ENCODE results near the gene CCDC43. TPM values are rescaled to one million over a fixed set of nuclear protein-coding genes. Genes with fewer than 3 reads are reported as not detected.
"Not testable (repeated sequence)": the region's sequence is repeated elsewhere in the genome, so short reads cannot be mapped to it uniquely, and the experiment has no call there.

Gene CCDC43
- 10 to 100 TPM; 22.0 to 22.8 TPM for total RNA-seq

GRCh38 chr17:44689477-44690217, at the start of gene CCDC43:
Gene CCDC43, minus strand, starts transcription at chr17:44689776. Its CDS starts 23 bp downstream, at chr17:44689753.
- Mint-ChIP-seq H3K36me3 (ENCODE audit: low read depth) (peaks cover 18% of the 10 kb centered on the region), H3K27ac (peak within 1 kb of the TSS; percentile 91), H3K9me3 (no peaks in the 10 kb centered on the region), H3K4me1 (peaks cover 32% of the 10 kb centered on the region), H3K4me3 (peak within 1 kb of the TSS; percentile 97), H3K27me3 (no peaks in the 10 kb centered on the region)
- peak; percentile 93 for DNase-seq
- ChIA-PET CTCF (interaction anchor here (0.6 to 2.4 kb wide), 6 partner anchors 11 to 326 kb away, joined by 3 to 13 read pairs (median 3); partner anchors contain the start of genes DBF4B and FAM171A2), POLR2A (interaction anchor here (0.8 to 5.4 kb wide), 8 partner anchors 9 to 720 kb away, joined by 3 to 45 read pairs (median 3); partner anchors contain the start of genes DBF4B and NMT1)

GRCh38 chr17:44738214-44738906, 48.8 kb upstream of the CCDC43 start:
- Mint-ChIP-seq H3K9me3 (no peaks in the 10 kb centered on the region), H3K27ac (no peak overlapping the region), H3K4me1 (no peaks in the 10 kb centered on the region), H3K27me3 (no peaks in the 10 kb centered on the region), H3K4me3 (no peak overlapping the region), H3K36me3 (ENCODE audit: low read depth) (peaks cover 40% of the 10 kb centered on the region)
- ChIA-PET CTCF (interaction anchor here (0.6 to 1.5 kb wide), 2 partner anchors 40 to 67 kb away, joined by 3 read pairs; no protein-coding TSS in a partner anchor), POLR2A (no interaction called here)
- DNase-seq = no peak

- H3K4me3 Mint-ChIP-seq = no peak overlapping the region
- ChIA-PET POLR2A (no interaction called here), CTCF (interaction anchor here (0.6 kb wide), 1 partner anchor 583 kb away, joined by 3 read pairs; no protein-coding TSS in a partner anchor)
- DNase-seq = no peak
- H3K27me3 Mint-ChIP-seq = no peaks in the 10 kb centered on the region
- no peaks in the 10 kb centered on the region for H3K9me3 Mint-ChIP-seq
- no peaks in the 10 kb centered on the region for H3K4me1 Mint-ChIP-seq
- peaks cover 37% of the 10 kb centered on the region for H3K36me3 Mint-ChIP-seq (ENCODE audit: low read depth)
- H3K27ac Mint-ChIP-seq = no peak overlapping the region
Observed at GRCh38 chr17:44736551-44737240, 47.1 kb upstream of the CCDC43 start.

GRCh38 chr17:44734272-44734671, 44.7 kb upstream of the CCDC43 start:
- H3K27me3 Mint-ChIP-seq = no peaks in the 10 kb centered on the region
- no peaks in the 10 kb centered on the region for H3K9me3 Mint-ChIP-seq

GRCh38 chr17:44733753-44734152, 44.2 kb upstream of the CCDC43 start:
- DNase-seq = no peak
- Mint-ChIP-seq H3K9me3 (no peaks in the 10 kb centered on the region), H3K4me1 (no peaks in the 10 kb centered on the region), H3K36me3 (ENCODE audit: low read depth) (peaks cover 44% of the 10 kb centered on the region), H3K27me3 (no peaks in the 10 kb centered on the region), H3K4me3 (no peak overlapping the region), H3K27ac (no peak overlapping the region)
- POLR2A ChIA-PET = no interaction called here
- CTCF ChIA-PET = interaction anchor here (1.0 kb wide), 1 partner anchor 13 kb away, joined by 3 read pairs; no protein-coding TSS in a partner anchor

More at GRCh38 chr17:44734272-44734671, 44.7 kb upstream of the CCDC43 start:
- H3K4me1 Mint-ChIP-seq = no peaks in the 10 kb centered on the region
- no peak for DNase-seq
- H3K36me3 Mint-ChIP-seq (ENCODE audit: low read depth) = peaks cover 44% of the 10 kb centered on the region
- ChIA-PET POLR2A (no interaction called here), CTCF (interaction anchor here (1.0 kb wide), 1 partner anchor 13 kb away, joined by 3 read pairs; no protein-coding TSS in a partner anchor)
- H3K4me3 Mint-ChIP-seq = no peak overlapping the region
- no peak overlapping the region for H3K27ac Mint-ChIP-seq

- H3K27me3 Mint-ChIP-seq, H3K4me3 Mint-ChIP-seq, H3K27ac Mint-ChIP-seq, CTCF ChIA-PET, H3K9me3 Mint-ChIP-seq, H3K4me1 Mint-ChIP-seq, DNase-seq, POLR2A ChIA-PET: not testable (repeated sequence)
- peaks cover 32% of the 10 kb centered on the region for H3K36me3 Mint-ChIP-seq (ENCODE audit: low read depth)
Observed at GRCh38 chr17:44726121-44726520, 36.5 kb upstream of the CCDC43 start.

GRCh38 chr17:44722254-44722653, 32.7 kb upstream of the CCDC43 start:
- no peak for DNase-seq
- Mint-ChIP-seq H3K9me3 (no peaks in the 10 kb centered on the region), H3K36me3 (ENCODE audit: low read depth) (peaks cover 34% of the 10 kb centered on the region), H3K4me1 (no peaks in the 10 kb centered on the region), H3K27me3 (no peaks in the 10 kb centered on the region), H3K4me3 (no peak overlapping the region), H3K27ac (no peak overlapping the region)
- ChIA-PET CTCF (no interaction called here), POLR2A (no interaction called here)

- Mint-ChIP-seq H3K36me3 (ENCODE audit: low read depth) (peaks cover 38% of the 10 kb centered on the region), H3K4me3 (no peak overlapping the region), H3K27me3 (no peaks in the 10 kb centered on the region), H3K9me3 (no peaks in the 10 kb centered on the region), H3K27ac (no peak overlapping the region), H3K4me1 (no peaks in the 10 kb centered on the region)
- ChIA-PET POLR2A (no interaction called here), CTCF (no interaction called here)
- no peak for DNase-seq
Observed at GRCh38 chr17:44719444-44719843, 29.9 kb upstream of the CCDC43 start.

GRCh38 chr17:44708401-44709263, 19.1 kb upstream of the CCDC43 start, which contains the start of gene DBF4B:
Gene DBF4B, plus strand, starts transcription at chr17:44708665. Its CDS starts 156 bp downstream, at chr17:44708821.
- Mint-ChIP-seq H3K4me3 (no peak within 1 kb of the TSS), H3K27me3 (no peaks in the 10 kb centered on the region), H3K4me1 (peaks cover 9% of the 10 kb centered on the region), H3K9me3 (no peaks in the 10 kb centered on the region), H3K27ac (no peak within 1 kb of the TSS), H3K36me3 (ENCODE audit: low read depth) (peaks cover 3% of the 10 kb centered on the region)
- CTCF ChIA-PET = interaction anchor here (0.8 to 1.8 kb wide), 3 partner anchors 17 to 175 kb away, joined by 3 to 9 read pairs (median 6); partner anchors contain the start of gene CCDC43
- POLR2A ChIA-PET = interaction anchor here (0.7 to 4.3 kb wide), 8 partner anchors 9 to 205 kb away, joined by 3 to 45 read pairs (median 3); partner anchors contain the start of genes CCDC43, EFTUD2 and GPATCH8
- DNase-seq = peak; percentile 87

- Mint-ChIP-seq H3K9me3 (no peaks in the 10 kb centered on the region), H3K27me3 (no peaks in the 10 kb centered on the region), H3K4me3 (no peak overlapping the region), H3K4me1 (peaks cover 9% of the 10 kb centered on the region), H3K27ac (no peak overlapping the region), H3K36me3 (ENCODE audit: low read depth) (peaks cover 3% of the 10 kb centered on the region)
- no peak for DNase-seq
- POLR2A ChIA-PET = interaction anchor here (0.7 to 4.3 kb wide), 7 partner anchors 8 to 205 kb away, joined by 3 to 45 read pairs (median 3); partner anchors contain the start of genes CCDC43, EFTUD2 and GPATCH8
- CTCF ChIA-PET = interaction anchor here (0.8 to 1.8 kb wide), 3 partner anchors 16 to 174 kb away, joined by 3 to 9 read pairs (median 6); partner anchors contain the start of gene CCDC43
Observed at GRCh38 chr17:44707755-44708400, 18.3 kb upstream of the CCDC43 start.

- H3K36me3 Mint-ChIP-seq (ENCODE audit: low read depth); H3K27ac Mint-ChIP-seq; H3K27me3 Mint-ChIP-seq; H3K4me1 Mint-ChIP-seq; H3K9me3 Mint-ChIP-seq; H3K4me3 Mint-ChIP-seq; DNase-seq; POLR2A ChIA-PET: not testable (repeated sequence)
- CTCF ChIA-PET = interaction anchor here (0.7 to 2.3 kb wide), 2 partner anchors 9 to 11 kb away, joined by 3 to 9 read pairs; partner anchors contain the start of gene CCDC43
Observed at GRCh38 chr17:44700288-44700687, 10.7 kb upstream of the CCDC43 start.

Data from activated CD4-positive, alpha-beta memory T cell treated with anti-CD3 and anti-CD28 coated beads, Interleukin-2, amount 10 ng/mL, durations not matched to agents 7 days and 5 days (primary cell).